Glutamatergic neuron (in vitro differentiated cells): Measurements from ENCODE around the gene TMEM123. TPM values are rescaled to one million over a fixed set of nuclear protein-coding genes. Genes with fewer than 3 reads are reported as not detected.
A peak's percentile ranks its signal among the peaks of the same experiment; 100 is the strongest.

ENCODE experiments used
- DNase-seq: peaks from one replicate; pipeline ENCODE4 v3.0.0; 2022
- H3K27ac Mint-ChIP-seq: one replicate; pipeline ENCODE4 v1.8.0; 2020; ENCODE audit warnings: mild to moderate bottlenecking, mixed read lengths, inconsistent platforms; ENCODE audit not compliant: unreplicated experiment
- H3K27me3 Mint-ChIP-seq: one replicate; pipeline ENCODE4 v1.8.0; 2020; ENCODE audit warnings: mild to moderate bottlenecking, moderate library complexity, mixed read lengths, inconsistent platforms; ENCODE audit not compliant: unreplicated experiment
- H3K36me3 Mint-ChIP-seq: one replicate; pipeline ENCODE4 v1.8.0; 2020; ENCODE audit warnings: mild to moderate bottlenecking, mixed read lengths, inconsistent platforms; ENCODE audit not compliant: unreplicated experiment
- H3K4me1 Mint-ChIP-seq: one replicate; pipeline ENCODE4 v1.8.0; 2020; ENCODE audit warnings: mild to moderate bottlenecking, low read depth, mixed read lengths, inconsistent platforms; ENCODE audit not compliant: unreplicated experiment
- H3K4me3 Mint-ChIP-seq: one replicate; pipeline ENCODE4 v1.8.0; 2020; ENCODE audit warnings: mild to moderate bottlenecking, mixed read lengths, inconsistent platforms; ENCODE audit not compliant: unreplicated experiment
- H3K9me3 Mint-ChIP-seq: one replicate; pipeline ENCODE4 v1.8.0; 2020; ENCODE audit warnings: mild to moderate bottlenecking, moderate library complexity, mixed read lengths, inconsistent platforms; ENCODE audit not compliant: unreplicated experiment
- CTCF ChIP-seq: fragments of 200-600 bp; sonication (generic); IDR thresholded peaks from one replicate; pipeline ENCODE4 v1.5.0; 2021; ENCODE audit not compliant: partially characterized antibody, unreplicated experiment
- total RNA-seq: library from RNA; stranded (reverse); fragmentation: NEBNext Ultra II Directional; extraction: Animal tissue kit (Norgen Biotek cat#: 25700); gene quantifications from one replicate; pipeline ENCODE4 v1.2.1, GENCODE V29; 2021; ENCODE audit not compliant: unreplicated experiment

The TMEM123 gene
- total RNA-seq, 1 donor from 2014 or later, result 18.1 TPM

- no peaks in the 10 kb centered on the region for H3K36me3 Mint-ChIP-seq
- no peaks in the 10 kb centered on the region for H3K9me3 Mint-ChIP-seq
- H3K27me3 Mint-ChIP-seq, result no peaks in the 10 kb centered on the region
- no peak for DNase-seq
- no peak for TF ChIP-seq CTCF
- peaks cover 2% of the 10 kb centered on the region for H3K4me1 Mint-ChIP-seq
- H3K4me3 Mint-ChIP-seq, result no peak overlapping the region
- no peak overlapping the region for H3K27ac Mint-ChIP-seq
Measured at GRCh38 chr11:102497061-102497460, 44.5 kb upstream of the TMEM123 start.

GRCh38 chr11:102495161-102496042 lies 42.8 kb upstream of the TMEM123 start:
- no peak for DNase-seq
- H3K4me3 Mint-ChIP-seq, result peak overlapping the region; percentile 13
- H3K9me3 Mint-ChIP-seq, result no peaks in the 10 kb centered on the region
- H3K4me1 Mint-ChIP-seq, result peaks cover 2% of the 10 kb centered on the region
- H3K27me3 Mint-ChIP-seq, result no peaks in the 10 kb centered on the region
- peak; percentile 78 for TF ChIP-seq CTCF
- H3K27ac Mint-ChIP-seq, result no peak overlapping the region
- no peaks in the 10 kb centered on the region for H3K36me3 Mint-ChIP-seq

- Mint-ChIP-seq H3K4me3 (no peak overlapping the region), H3K4me1 (peaks cover 2% of the 10 kb centered on the region), H3K36me3 (no peaks in the 10 kb centered on the region), H3K9me3 (no peaks in the 10 kb centered on the region), H3K27me3 (no peaks in the 10 kb centered on the region), H3K27ac (no peak overlapping the region)
- DNase-seq, result no peak
- TF ChIP-seq CTCF, result no peak
Measured at GRCh38 chr11:102494216-102494615, 41.7 kb upstream of the TMEM123 start.

- Mint-ChIP-seq H3K9me3 (no peaks in the 10 kb centered on the region), H3K27me3 (no peaks in the 10 kb centered on the region), H3K36me3 (no peaks in the 10 kb centered on the region), H3K27ac (no peak overlapping the region), H3K4me1 (peaks cover 2% of the 10 kb centered on the region), H3K4me3 (no peak overlapping the region)
- no peak for DNase-seq
- no peak for TF ChIP-seq CTCF
Measured at GRCh38 chr11:102493524-102493923, 41.0 kb upstream of the TMEM123 start.

GRCh38 chr11:102491969-102492368 lies 39.4 kb upstream of the TMEM123 start:
- DNase-seq, result no peak

More at GRCh38 chr11:102491969-102492368, 39.4 kb upstream of the TMEM123 start:
- no peaks in the 10 kb centered on the region for H3K36me3 Mint-ChIP-seq
- TF ChIP-seq CTCF, result no peak
- peaks cover 2% of the 10 kb centered on the region for H3K4me1 Mint-ChIP-seq
- no peak overlapping the region for H3K27ac Mint-ChIP-seq
- no peak overlapping the region for H3K4me3 Mint-ChIP-seq
- H3K27me3 Mint-ChIP-seq, result no peaks in the 10 kb centered on the region
- H3K9me3 Mint-ChIP-seq, result no peaks in the 10 kb centered on the region
